NOMO-1 treated with dmso at 0.1 percent for 144 hours (cell line): ENCODE results near the gene DTNBP1.

Source experiments
- DNase-seq: peaks from one replicate; lab custom pipeline; 2025; ENCODE audit not compliant: unreplicated experiment; lab: John Stamatoyannopoulos, UW

Gene DTNBP1

GRCh38 chr6:15626878-15627674 is 35.8 kb downstream of the DTNBP1 start:
- DNase-seq, result no peak

DNA sequence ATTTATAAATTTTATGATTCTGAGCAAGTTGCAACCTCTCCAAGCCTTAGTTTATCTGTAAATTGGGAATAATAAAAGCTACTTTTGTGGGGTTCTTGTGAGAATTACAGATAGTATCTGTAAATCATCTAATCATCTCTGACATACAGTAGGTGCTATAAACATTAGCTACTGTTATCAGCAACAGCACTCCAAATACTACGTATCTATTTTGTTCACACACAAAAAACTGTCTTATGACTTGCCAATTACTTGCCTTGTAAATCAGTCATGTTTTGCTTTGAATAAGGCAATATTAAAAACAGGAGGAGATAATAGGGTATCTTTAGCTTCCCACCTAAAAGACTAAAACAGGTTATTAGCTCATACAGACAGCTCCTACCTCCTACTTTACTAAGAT is 36.7 kb downstream of the DTNBP1 start:
- DNase-seq, result no peak

GRCh38 chr6:15623276-15624116 is 39.3 kb downstream of the DTNBP1 start:
- DNase-seq, result no peak

- no peak for DNase-seq
Observed at GRCh38 chr6:15622045-15622740, 40.6 kb downstream of the DTNBP1 start.

DNA sequence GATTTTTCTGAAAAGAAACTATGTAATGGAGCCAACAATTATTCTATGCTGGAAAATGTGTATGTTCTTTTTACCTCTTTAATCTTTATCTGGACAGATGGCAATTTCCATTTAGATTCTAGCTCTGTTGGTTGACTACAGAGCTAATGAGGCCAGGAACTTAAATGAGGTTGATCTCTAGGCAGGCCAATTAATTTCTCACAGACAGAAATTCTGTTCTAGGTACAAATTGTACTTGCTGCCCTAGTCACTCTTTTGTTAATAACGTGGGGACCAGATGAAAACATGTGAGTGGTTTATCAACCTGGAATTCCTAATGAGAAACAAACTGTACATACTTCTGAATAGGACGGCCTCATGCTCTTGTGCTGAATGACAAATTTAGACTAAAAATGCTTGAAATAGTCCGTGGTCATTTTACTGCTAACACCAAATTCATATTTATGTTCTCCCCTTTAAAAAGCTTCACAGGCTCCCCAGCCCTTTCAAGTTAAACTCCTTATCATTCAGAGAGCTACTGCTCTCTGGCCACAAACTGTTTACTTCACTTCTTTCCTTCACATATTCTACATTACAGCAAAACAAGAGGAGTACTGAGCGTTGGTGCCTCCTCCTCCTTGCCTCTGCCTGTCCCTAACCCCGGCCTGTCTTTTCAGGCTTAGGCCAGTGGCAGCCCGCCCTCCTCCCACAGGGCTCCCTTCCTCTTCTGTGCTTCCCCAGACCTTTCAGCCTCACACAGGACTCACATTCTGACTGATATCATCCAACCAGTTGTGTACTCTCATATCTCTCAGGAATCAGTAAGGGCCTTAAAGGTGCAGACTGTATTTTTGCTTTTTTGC is 41.4 kb downstream of the DTNBP1 start:
- peak; percentile 67 for DNase-seq

GRCh38 chr6:15620611-15621010 is 42.2 kb downstream of the DTNBP1 start:
- DNase-seq, result no peak

GRCh38 chr6:15619330-15619729 is 43.5 kb downstream of the DTNBP1 start:
- no peak for DNase-seq

- no peak for DNase-seq
Observed at GRCh38 chr6:15618685-15619084, 44.1 kb downstream of the DTNBP1 start.

GRCh38 chr6:15616261-15616660 is 46.6 kb downstream of the DTNBP1 start:
- no peak for DNase-seq

DNA sequence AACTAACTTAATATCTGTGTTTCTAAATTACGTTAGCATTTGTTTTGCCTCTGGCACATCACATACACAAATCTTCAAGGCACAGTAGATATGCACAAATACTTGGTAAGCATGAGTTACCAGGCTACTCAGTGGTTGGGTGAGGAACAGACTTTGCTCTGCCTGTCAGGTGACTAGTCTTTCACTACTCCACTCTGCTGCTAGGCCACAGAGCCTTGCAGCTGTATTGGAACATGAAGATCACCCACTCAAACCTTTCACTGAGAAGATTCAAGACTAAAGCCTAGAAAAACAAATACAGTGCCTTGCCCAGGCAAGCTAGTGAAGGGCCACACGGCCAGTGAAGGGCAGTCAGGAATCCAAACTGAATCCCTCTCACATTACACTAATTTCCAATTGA is 47.0 kb downstream of the DTNBP1 start:
- DNase-seq, result no peak

DNA sequence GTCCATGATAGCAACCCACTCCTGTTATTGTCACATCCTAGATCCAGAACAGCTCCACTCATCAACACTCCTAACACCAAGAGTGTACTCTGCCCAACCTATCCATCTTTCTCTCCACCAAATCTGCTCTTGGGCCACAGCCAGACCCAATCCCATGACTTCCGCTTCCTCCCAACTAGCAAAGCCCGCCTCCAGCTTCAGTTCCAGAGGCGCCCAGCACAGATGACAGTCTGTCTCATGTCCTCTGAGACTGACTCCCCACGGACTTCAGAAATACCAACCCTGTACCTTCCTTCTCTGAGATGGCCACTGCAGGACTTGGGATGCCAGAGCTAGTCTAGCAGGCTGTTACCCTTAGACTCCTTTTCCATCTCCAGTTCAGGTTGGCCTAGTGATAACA is 48.6 kb downstream of the DTNBP1 start:
- no peak for DNase-seq

GRCh38 chr6:15608396-15608795 is 54.4 kb downstream of the DTNBP1 start:
- no peak for DNase-seq

DNA sequence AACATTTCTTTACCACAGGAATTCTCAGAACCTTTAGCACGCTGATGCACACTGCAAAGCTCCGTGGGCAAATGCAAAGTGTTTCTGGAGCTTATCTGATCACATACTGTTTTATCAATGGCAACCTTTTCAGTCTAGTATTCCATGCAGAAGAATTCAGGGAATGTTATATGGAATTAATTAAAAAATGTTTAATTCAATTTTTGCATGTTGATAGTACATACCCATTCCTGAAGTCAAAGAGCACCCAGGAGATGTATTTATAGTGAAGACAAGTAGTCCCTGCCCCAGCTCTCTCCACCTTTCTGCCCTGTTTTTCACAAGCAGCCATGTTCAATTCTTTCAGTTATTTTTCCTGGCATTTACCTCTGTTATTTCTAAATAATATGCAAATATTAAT is 55.2 kb downstream of the DTNBP1 start:
- DNase-seq, result no peak

GRCh38 chr6:15606347-15606746 is 56.5 kb downstream of the DTNBP1 start:
- DNase-seq, result no peak

- DNase-seq, result no peak
Observed at GRCh38 chr6:15604843-15605242, 58.0 kb downstream of the DTNBP1 start.

GRCh38 chr6:15602154-15602553 is 60.7 kb downstream of the DTNBP1 start:
- DNase-seq, result no peak

- no peak for DNase-seq
Observed at GRCh38 chr6:15598273-15598798, 64.5 kb downstream of the DTNBP1 start.

- DNase-seq, result no peak
Observed at GRCh38 chr6:15596186-15596896, 66.5 kb downstream of the DTNBP1 start.

GRCh38 chr6:15595461-15596173 is 67.2 kb downstream of the DTNBP1 start:
- no peak for DNase-seq
